ENCODE results near the gene CEMIP2.
"Not testable (repeated sequence)": the region's sequence is repeated elsewhere in the genome, so short reads cannot be mapped to it uniquely, and the experiment has no call there.

CEMIP2 gene

DNA sequence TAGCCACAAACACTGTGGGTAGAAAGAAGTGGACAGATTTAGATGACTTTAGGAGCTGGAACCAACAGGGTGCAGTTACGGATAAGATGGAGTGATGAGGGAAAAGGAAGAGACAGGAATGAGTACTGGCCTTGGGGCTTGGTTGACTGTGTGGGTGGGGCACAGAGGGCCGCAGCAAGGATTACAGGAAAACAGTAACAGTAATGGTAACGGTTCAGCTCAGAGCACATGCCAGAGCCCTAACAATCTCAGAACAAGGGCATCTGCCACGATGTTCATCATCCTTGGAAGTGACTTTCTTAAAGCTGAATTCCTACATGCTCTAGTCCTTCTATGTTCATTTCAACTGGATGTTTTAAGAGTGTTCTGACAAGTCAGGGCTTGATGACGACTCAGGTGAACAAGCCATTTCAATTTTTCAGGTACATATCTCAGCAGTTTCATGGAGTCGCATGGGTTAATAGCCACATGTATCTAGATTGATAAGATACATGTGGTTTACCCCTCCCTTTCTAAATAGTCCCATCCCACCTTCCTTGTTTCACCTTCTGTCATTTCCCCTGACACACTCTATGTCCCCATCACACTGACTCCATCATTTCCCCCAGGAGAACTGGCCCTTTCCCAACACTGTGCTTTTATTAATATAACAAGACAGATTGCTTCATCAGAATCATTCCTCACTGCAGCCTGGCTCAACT is 65.0 kb downstream of the CEMIP2 start:
- no peak for DNase-seq

DNA sequence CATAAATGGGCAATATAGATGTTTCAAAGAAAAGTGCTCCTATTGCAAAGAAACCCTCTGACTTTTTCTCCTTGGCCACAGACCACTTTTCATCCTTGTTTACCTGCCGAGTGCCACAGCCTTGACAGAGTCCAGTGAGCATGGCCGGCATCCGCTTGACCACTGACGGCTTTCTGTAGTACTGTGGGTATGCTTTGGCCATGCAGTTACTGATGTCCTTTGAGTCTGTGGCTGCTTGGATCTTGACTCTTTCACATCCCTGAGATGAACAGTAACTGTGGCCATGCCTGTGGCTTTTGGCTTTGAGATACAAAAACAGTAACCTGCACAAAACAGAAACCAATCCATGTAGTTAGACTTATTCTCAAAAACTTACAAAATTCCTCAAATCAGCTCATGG is 70.4 kb downstream of the CEMIP2 start:
- DNase-seq = no peak

DNA sequence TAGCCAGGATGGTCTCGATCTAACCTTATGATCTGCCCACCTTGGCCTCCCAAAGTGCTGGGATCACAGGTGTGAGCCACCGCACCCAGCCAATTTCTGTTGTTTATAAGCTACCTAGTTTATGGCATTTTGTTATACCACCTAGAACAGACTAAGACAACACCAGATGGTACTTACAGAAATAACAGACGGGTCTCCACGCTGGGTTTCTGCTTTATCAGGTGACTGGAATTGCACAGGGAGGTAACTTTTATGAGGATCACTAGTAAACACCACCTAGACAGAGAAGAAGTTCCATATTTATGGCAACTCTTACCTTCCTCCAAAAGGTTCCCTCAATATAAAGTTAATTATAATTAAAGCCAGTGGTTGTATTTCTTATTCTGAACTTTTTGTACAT is 74.0 kb downstream of the CEMIP2 start:
- no peak for DNase-seq

DNA sequence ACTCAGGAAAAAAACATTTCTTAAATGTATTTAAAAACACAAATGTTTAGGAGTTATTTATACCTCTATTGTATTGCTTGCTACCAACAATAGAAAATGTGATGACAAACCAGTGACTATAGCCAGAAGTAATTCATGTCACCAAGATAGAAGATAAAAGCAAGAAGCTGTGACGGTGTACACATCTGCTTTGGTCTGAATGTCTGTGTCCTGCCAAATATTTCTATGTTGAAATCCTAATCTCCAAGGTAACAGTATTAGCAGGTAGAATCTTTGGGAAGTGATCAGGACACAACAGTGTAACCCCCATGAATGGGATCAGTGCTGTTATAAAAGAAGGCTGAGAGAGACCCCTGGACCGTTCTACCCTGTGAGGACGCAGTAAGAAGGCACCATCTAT is 74.7 kb downstream of the CEMIP2 start:
- DNase-seq = no peak

DNA sequence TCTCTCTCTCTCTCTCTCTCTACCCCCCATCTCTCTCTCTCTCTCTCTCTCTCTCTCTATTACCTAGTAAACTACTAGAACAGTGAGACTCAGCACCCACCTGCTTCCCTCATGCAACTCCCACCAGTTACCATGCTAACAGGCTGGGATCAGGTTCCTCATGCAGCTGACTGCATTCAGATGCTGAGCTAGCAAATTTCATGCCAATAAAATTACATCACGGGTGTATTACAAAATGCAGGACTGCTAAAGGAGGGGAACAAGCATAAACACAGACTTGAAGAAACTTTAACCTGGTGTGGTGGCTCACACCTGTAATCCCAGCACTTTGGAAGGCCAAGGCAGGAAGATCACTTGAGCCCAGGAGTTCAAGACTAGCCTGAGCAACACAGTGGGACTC is 76.0 kb downstream of the CEMIP2 start:
- DNase-seq = no peak

DNA sequence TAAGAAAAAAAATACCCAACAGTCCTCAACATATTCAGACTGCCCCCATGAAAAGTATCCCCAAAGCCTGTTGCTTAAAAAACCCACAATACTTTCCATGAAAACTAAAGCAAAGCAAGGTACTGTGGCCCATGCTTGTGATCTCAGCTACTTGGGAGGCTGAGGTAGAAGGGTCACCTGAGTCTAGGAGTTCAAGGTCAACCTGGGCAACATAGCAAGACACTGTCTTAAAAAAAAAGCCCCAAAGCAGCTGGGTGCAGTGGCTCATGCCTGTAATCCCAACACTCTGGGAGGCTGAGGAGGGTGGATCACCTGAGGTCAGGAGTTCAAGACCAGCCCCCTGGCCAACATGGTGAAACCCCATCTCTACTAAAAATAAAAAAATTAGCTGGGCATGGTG is 76.7 kb downstream of the CEMIP2 start:
- DNase-seq = not testable (repeated sequence)

DNA sequence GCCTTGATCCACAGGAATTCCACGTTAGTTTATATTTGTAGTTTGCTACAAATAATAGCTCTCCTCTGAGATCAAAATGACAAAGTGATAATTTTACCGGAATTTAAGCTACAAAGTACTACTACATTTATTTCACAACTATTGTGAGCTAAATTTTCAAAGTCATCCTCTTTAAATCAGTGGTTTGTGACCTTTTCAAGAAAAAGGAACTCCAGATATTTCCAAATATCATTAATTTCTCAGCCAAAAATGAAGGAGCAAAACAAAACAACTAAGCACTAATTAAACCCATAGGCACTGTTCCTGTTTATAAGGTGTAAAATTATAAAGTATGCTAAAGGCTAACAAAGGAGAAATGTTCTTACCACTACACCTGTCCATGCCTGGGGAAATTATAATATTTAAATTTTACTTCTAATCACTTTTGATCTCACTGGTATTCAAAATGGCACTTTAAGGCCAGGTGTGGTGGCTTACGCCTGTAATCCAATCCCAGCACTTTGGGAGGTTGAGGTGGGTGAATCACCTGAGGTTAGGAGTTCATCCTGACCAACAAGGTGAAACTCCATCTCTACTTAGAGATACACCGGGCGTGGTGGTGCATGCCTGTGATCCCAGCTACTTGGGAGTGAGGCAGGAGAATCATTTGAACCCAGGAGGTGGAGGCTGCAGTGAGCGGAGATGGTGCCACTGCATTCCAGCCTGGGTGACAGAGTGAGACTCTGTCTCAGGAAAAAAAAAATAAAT is 77.5 kb downstream of the CEMIP2 start:
- no peak for DNase-seq

DNA sequence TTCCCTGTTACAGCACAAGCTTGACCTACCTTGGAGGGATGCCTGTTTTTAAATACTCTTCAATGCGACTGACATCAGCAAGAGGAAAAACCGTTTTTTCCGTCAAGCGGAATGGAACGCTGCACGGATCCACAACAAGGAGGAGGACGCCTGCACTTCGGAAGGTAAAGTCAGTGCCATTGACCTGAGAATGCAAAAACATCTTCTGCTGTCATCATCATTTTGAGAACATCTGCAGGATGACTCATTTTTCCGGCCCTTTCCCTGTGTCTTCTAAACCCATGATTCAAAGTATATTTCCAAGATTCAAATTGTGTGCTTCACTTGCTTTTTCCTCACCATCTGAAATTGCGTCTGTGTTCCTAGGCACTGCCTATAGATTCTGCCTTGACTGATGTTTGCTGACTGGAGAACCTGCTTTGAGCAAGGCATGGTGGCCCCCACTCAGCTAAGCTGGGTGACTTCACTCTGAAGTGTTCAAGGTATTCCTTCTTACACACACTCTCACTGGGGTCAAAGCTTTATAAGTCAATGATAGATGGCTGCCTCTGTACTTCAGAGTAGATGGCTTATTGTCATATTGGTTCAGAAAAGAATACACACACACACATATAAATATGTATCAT is 78.1 kb downstream of the CEMIP2 start:
- DNase-seq = no peak

DNA sequence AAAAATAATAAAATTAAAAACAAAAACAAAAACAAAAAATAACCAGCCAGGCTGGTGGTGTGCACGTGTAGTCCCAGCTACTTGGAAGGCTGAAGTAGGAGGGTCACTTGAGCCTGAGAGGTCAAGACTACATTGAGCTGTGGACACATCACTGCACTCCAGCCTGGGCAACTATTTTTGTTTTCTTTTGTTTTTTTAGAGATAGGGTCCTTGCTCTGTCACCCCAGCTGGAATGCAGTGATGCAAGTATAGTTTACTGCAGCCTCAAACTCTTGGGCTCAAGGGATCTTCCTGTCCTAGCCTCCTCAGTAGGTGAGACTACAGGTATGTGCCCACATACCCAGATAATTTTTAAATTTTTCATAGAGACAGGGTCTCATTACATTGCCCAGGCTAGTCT is 80.6 kb downstream of the CEMIP2 start:
- DNase-seq = no peak

DNA sequence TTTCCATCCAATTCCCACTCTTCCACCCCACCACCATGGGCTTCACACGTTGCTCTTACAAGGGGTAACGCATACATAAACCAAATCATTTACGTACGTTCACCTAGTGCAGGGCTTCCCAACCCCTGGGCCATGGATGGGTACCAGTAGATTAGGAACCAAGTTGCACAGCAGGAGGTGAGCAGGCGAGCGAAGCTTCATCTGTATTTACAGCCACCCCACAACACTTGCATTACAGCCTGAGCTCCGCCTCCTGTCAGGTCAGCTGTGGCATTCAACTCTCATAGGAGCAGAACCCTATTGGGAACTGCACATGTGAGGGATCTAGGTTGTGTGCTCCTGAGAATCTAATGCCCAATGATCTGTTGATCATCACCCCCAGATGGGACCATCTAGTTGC is 82.3 kb downstream of the CEMIP2 start:
- no peak for DNase-seq

DNA sequence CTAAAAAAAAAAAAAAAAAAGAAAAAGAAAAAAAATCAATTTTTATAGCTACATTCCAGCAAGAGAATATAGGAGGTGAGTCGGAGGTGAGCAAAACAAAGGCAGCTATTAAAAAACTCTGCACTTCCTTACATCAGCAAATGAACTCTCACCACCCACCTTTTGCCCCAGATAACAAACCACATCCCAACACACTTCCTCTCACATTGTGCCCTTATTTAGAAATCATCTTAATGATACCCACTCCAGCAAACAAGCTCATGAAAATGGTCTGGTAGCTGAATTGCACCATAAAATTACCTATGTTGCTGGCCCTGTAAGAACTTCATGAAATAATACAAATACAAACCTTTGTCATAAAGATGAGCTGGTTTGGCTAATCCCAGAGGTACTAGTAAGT is 82.9 kb downstream of the CEMIP2 start:
- DNase-seq = no peak

DNA sequence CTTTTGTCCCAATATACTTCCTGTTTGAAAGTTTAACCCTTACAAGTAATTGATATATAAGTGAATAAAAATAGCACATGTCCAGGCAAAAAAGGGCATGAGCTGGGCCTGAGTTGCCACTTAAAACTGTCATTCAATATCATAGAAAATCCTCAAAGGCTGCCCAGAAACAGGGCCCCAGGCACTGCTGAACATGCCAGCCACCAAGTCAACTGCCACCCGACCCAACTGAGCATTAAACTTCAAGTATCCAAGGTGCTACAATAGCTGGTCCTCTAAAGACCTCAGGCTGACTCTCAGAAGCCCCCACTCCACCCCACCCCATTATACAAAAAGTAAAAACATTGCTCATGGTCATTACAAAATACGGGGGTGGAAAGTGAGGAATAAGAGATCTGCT is 83.7 kb downstream of the CEMIP2 start:
- DNase-seq = no peak

DNA sequence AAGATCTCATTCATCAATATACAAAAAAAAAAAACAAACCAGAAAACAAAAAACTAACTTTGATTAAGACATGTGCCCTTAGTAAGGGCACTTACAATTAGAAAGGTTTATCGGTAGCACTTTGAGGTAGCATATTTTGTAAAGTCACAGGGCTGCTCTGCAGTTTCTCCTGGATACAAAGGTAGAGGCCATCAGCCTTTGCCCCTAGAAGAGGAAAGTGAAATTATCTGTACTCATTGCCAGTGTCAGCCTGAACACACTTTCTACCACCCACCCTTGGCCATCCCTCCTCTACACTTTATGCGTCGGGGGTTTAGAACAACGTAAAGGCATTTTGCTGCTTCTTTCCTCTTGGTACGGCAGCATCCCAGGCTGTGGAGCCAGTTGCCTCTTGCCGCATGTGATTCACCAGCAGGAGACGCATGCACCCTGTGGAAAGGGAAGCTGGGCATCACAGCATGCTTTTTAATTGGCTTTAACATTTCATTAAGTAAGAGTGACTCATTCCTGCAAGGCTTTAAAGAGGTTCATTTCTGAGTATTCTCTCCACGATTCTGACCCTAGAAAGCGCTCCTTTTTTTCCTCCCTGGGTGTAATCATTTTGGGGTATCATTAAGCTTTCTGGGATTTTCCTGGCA is 84.6 kb downstream of the CEMIP2 start:
- DNase-seq = no peak

DNA sequence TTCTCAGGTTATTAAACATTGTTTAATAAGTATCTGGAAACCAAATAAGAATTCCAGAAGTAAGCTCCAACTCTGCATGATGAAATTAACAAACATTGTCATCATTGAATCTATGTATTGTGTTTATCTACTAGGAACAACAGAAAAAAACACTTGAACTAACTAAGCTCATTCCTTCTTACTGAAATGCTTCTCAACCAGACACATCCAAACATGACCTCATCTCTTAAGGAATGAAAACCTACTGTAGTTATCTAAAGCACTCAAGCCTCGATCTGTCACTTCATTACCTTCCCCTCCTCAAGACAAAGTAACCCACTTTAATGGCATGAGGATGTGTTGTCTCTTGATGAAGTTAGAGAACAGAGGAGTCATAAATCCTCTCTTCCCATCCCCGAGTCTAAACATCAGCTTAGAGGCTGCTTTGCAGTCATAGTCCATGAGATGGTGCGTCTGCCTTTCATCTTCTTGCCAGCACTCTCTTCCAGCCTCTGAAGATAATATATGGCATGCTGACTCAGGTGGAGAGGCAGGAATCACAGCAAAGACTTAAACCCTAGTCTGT is 86.5 kb downstream of the CEMIP2 start:
- DNase-seq = no peak

DNA sequence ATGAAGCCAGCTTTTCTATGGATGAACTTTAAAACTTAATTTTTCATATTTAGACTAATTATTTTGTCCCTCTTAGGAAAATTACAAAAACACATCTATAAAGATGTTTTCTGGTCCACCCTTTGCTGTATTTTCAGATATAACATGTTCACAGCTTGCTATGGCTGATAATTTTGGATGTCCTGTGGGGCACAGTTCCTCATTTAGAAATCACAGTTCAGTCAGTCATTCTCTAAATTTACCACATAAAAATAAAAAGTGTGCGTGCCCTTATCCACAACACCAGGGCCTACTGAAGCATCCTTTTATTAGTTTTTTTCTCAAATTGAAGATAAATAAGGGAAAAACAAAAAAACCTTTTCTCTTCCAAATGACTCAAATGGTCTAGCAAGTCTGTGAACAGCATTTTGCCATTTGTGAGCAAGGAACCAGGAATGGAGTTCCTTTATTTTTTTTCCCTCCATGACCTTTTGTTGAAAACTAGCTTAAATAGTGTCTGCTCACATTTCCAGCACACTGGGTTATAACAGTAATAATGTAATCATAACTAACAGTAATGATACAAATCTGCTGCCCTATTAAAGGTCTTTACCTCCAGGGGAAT is 87.1 kb downstream of the CEMIP2 start:
- no peak for DNase-seq

DNA sequence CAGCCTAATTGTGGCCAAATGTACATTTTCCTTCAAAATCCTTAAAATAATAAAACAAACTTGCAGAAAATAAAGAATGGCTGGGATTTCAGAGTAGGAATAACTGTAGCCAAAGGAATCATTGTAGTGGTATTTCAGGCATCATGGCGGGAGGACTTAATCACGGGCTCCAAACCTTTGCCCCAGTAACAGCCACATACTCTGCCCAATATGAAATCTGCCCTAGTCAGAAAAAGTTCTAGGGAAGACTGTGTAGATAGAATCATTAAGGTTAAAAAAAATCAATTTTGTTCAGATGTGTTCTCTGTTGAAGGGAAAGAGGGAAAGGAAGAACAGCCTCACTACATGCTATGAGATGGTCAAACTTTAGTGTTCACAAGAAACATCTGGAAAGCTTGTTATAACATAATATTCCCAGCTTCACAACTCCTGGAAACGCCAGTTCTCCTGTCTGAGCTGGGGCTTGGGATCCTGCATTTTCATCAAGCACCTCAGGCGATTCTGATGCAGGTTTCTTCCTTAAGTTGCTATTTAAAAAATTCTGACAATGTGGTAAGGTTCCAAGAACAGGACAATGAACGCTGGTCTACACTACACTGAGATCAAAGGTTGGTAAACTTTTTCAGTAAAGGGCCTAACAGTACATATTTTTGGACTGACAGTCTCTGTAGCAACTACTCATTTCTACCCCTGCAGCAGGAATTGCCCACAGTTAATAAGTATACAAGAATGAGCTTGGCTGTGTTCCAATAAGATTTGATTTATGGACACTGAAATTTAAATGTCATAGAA is 87.9 kb downstream of the CEMIP2 start:
- DNase-seq = no peak

DNA sequence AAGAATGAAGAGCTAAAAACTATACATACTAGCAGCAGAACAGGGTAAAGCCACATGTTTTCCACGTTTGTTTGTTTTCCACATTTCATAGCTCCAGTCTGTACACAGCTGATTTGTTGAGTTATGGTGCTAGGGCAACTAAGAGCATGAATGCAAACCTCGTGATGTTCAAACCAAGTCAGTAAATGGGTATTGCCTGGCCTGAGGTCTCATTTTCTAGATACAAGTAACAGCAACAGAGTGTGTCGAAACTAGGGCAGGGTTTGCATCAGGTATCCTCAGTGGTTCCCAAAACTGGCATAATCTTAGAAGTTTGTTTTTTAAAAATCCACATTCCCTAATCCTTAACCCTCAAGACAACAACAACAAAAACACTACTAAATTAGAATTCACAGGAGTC is 89.3 kb downstream of the CEMIP2 start:
- no peak for DNase-seq

DNA sequence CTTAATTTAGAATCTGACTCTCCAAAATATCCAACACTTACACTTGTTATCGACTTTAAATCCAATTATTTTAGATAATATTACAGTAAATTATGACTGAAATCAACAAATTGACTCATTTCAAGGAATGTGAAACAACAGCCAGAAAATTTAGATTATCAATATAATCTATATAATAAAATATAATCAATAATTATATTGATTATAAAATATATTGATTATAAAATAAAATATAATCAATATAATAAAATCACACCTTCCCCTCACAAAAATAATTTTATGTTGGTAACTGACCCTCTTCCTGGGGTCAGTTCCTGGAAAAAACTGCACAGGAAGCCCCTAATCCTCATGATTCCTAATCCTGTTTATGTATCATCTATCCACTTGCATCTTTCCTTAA is 91.1 kb downstream of the CEMIP2 start:
- no peak for DNase-seq

DNA sequence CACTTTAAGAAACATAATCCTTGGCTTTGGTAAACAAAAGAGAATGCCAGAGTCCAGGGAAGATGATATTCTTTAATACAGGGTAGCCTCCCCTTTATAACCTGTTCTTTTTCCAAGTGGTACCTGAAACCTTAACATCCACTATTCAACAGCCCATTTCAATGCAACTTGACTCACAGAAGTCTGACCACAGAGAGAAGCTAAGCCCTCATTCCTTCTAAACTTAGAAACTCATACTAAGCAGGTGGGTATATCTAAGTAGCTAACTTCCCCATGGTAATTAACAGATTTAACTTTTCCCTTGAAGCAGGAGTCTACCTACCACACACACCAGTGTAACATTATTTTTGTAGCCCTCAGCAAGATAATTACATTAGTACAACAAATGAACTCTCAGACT is 91.9 kb downstream of the CEMIP2 start:
- DNase-seq = no peak

DNA sequence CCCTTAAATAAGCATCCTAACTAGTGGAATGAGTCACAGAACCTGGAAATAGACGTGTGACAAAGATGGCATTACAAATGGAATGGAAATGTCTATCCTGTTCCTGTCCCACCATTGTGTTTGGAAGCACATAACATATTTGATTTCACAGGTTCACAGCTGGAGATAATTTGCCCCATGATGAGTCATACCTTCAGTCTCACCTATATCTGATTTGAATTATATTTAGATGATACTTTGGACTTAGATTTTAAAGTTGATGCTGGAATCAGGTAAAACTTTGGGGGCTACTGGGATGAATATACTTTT is 92.5 kb downstream of the CEMIP2 start:
- no peak for DNase-seq

DNA sequence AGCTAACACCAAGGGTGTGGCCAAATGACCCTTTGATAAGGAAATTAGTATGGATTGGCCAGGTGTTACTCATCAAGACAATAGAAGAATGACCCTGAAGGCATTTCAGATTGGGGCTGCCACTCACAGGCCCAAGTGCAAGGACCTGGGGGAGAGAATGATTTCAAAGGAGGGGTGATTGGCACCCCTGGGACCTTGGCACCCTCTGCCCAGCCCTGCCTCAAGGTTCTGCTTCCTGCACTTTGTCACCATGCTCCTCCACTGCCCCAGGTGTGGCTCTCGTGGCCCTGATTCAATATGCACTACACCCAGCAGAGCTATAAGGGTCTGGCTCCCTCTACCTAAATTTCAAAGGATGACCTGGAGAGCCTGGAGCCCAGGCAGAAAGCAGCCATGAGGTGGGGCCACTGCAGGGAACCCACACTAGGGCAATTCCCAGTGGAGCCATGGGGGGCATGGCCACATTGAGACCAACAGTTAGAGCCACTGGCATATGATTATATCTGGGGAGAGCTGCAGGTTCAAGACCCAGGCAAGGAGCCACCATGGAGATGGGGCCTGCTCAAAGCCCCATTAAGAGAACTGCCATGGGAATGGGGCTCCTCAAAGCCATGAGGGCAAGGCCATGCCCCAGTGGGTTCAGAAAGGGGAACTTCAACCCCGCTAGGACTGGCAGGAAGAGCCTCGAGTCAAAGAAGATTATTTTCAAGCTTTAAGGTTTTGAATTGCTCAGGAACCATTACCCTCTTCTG is 93.0 kb downstream of the CEMIP2 start:
- no peak for DNase-seq

DNA sequence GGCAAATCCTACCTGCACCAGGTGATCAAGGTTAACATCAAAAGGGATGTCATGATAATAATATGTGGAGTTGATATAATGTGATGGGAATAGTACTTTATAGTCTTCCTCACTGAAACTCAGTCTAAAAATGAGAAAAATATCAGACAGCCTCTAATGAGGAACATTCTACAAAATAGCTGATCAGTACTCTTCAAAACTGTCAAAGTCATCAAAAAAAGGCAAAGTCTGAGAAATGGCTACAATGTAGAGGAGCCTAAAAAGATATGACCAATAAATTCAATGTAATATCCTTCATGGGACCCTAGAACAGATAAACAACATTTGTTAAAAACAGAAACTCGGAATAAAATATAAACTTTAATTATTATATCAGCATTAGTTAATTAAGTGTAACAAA is 95.7 kb downstream of the CEMIP2 start:
- DNase-seq = no peak
